Muscle layer of colon (tissue), 2 donors: ENCODE results near the gene KMT2B.

Experiments
- H3K27ac ChIP-seq: one replicate; pipeline ENCODE4 v1.7.0; 2013; ENCODE audit warnings: low read depth, mild to moderate bottlenecking, low read length, moderate library complexity
- H3K27me3 ChIP-seq, 2 donors: one replicate each; pipeline ENCODE4 v1.7.0; 2013; ENCODE audit warnings: low read length in 2 of 2, mild to moderate bottlenecking in 2 of 2; ENCODE audit not compliant: insufficient read depth in 2 of 2, control insufficient read depth in 1 of 2
- H3K36me3 ChIP-seq: one replicate; pipeline ENCODE4 v1.7.0; 2013; ENCODE audit warnings: mild to moderate bottlenecking, low read length; ENCODE audit not compliant: insufficient read depth
- H3K4me1 ChIP-seq: one replicate; pipeline ENCODE4 v1.7.0; 2013; ENCODE audit warnings: mild to moderate bottlenecking, low read length; ENCODE audit not compliant: insufficient read depth
- H3K4me3 ChIP-seq, 2 donors: one replicate each; pipeline ENCODE4 v1.7.0; 2013; ENCODE audit warnings: low read length in 2 of 2, low read depth in 1 of 2, mild to moderate bottlenecking in 1 of 2, moderate library complexity in 1 of 2
- H3K9ac ChIP-seq: one replicate; pipeline ENCODE4 v1.7.0; 2013; ENCODE audit warnings: low read length
- H3K9me3 ChIP-seq: one replicate; pipeline ENCODE4 v1.7.0; 2013; ENCODE audit warnings: mild to moderate bottlenecking, low read length
- donor health status: abdominal sarcoma.
- donor health status: Adenocarcinoma of cecum.

Gene KMT2B

DNA sequence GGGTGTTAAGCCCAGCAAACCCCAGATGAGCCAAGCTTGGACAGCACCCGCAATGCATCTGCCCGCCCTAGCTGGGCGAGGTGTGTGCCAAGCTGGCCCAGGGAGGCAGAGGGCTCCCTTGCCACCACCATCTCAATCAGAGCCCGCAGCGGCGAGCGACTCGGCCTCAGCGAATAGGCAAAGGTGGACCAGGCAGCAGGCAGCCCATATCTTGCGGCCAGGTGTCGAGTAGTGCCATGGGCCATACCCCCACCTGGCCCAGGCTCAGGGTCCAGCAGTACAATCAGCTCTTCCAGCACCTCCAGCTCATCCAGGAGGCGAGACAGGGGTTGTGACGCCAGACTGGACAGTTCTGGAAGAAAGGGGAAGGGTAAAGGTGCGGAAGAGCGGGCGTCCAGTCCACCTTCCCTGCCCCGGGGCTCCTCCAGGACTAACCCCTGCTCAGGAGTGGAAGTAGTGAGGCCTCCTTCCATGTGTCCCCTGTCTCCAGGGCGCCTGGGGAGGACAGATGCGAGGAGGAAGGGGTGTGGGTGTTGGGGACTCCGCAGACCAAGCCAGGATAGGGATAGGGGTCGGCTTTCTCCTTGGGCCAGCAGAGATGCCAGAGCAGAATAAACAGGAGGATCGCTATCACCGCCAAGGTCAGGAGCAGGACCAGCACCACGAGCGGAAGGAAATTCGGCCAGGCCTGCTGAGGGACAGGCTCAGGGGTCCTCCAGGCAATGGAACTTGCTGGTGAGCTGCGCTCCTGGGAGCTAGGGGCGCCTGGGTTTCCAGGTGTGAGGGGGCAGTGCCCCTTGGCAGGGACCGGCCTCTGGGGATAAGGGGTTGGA is 21.7 kb downstream of the KMT2B start:
- Histone ChIP-seq H3K27ac (peak overlapping the region; percentile 72), H3K4me1 (peaks cover 19% of the 10 kb centered on the region), H3K36me3 (peaks cover 48% of the 10 kb centered on the region), H3K4me3 (peak overlapping the region in 1 of 2 donors; percentile 70), H3K9ac (no peak overlapping the region), H3K27me3 (no peaks in the 10 kb centered on the region), H3K9me3 (no peaks in the 10 kb centered on the region)

DNA sequence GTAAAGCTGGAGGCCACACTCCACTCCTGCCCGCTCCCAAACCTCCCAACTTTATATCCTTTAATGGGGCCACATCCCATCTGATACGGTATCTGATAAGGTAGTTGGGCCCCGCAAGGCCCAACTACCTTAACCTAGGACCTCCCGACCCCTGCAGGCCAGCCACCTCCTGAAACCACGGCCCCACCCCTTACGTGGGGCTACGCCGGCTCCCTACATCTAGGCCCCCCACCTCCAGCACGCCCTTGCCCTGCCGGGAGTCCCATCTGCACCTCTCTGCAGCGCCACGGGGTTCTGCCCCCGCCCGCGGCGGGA is 22.3 kb downstream of the KMT2B start:
- Histone ChIP-seq H3K36me3 (peaks cover 43% of the 10 kb centered on the region), H3K4me1 (peaks cover 21% of the 10 kb centered on the region), H3K9me3 (no peaks in the 10 kb centered on the region), H3K27me3 (no peaks in the 10 kb centered on the region), H3K27ac (peak overlapping the region; percentile 72), H3K4me3 (peak overlapping the region; percentile 60 to 70), H3K9ac (peak overlapping the region; percentile 42)

DNA sequence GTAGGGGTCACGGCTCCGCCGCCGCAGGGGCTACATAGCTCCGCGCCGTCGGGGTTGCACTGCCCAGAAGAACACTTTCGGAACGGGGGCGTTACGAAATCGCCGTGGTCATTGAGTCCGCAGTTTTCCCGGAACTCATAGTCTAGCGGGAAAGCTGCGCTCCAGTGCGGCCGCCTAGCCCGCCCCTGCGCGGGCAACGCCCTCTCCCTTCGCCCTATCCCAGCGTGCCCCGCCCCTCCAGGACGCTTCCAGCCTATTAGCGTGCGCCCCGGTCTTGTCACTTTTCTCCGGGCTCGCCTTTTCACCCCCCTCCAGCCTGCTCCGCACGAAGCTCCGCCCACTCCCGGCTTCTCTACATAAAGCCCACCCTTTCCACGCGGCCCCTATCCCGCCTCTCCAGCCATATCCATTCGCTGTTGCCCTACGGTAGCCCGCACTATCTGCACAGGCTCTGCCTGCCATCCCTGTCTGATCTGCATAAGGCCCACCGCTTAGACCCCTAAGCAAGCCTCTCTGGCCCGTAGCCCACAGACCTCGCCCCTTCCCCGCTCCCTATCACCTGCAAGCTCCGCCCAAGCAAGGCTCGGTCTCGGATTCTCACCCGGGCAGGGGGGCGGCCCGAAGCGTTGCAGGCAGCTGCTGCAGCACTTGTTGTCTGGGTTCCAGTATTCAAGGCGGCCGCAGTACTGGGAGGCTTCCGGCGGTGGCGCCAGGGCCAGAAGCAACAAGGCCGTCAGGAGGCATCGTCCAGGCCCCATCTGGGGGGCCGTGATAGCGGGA is 22.8 kb downstream of the KMT2B start:
- Histone ChIP-seq H3K4me1 (peaks cover 21% of the 10 kb centered on the region), H3K27ac (peak overlapping the region; percentile 76), H3K36me3 (peaks cover 37% of the 10 kb centered on the region), H3K27me3 (no peaks in the 10 kb centered on the region), H3K4me3 (peak overlapping the region; percentile 60 to 88), H3K9ac (peak overlapping the region; percentile 57), H3K9me3 (no peaks in the 10 kb centered on the region)

DNA sequence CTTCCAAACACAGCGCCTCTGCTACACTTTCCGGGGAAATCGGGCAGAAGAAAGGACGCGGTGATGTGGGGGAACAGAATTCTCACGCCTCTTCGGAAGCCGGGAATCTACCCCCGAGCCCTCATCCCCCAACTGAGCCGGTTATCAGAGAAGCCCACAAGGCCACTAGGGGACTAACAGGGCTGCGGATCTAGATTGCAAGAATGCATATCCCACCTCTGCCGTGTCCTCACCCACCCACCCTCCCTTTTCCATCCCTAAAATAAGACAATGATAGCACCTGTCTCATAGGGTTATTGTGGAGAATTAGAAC is 23.4 kb downstream of the KMT2B start:
- no peaks in the 10 kb centered on the region for H3K9me3 ChIP-seq
- H3K4me3 ChIP-seq = peak overlapping the region; percentile 38 to 88
- H3K9ac ChIP-seq = peak overlapping the region; percentile 57
- H3K36me3 ChIP-seq = peaks cover 33% of the 10 kb centered on the region
- peak overlapping the region; percentile 76 for H3K27ac ChIP-seq
- peaks cover 25% of the 10 kb centered on the region for H3K4me1 ChIP-seq
- no peaks in the 10 kb centered on the region for H3K27me3 ChIP-seq

DNA sequence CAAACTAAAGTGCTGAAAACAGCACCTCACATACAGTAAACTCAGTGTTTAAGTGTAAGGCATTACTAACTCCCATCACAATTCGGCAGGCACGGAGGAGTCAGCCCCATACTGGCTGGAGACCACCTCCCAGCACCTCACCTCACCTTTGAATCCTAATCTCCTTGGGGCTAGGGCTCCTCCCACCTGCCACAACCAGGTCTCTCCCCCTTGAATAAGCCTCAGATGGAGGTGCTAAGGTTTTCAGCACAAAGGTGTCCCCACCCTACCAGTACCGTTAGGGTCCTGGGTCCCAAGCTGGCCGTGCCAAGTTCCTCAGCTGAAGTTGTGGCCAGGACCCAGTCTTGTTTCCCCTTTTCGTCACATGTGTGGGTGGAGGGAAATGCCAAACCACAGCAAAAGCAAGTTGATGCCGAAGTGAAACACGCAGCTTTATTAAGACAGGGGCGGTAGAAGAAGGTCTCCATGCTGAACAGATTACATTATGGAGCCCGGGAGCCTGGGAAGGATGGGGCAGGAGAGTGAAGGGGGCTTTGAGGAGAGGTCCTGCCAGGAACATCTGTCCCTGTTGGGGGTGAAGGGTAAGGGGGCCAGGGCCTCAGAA is 24.4 kb downstream of the KMT2B start, which contains the start of gene IGFLR1:
Gene IGFLR1 (minus strand): TSS at position 332 of the 604 bp plus-strand sequence. CDS start 1,272 bp downstream, outside the sequence.
- H3K9me3 ChIP-seq = no peaks in the 10 kb centered on the region
- no peaks in the 10 kb centered on the region for H3K27me3 ChIP-seq
- H3K36me3 ChIP-seq = peaks cover 22% of the 10 kb centered on the region
- H3K27ac ChIP-seq = peak within 1 kb of the TSS; percentile 6
- no peak within 1 kb of the TSS for H3K4me3 ChIP-seq
- no peak within 1 kb of the TSS for H3K9ac ChIP-seq
- H3K4me1 ChIP-seq = peaks cover 33% of the 10 kb centered on the region

DNA sequence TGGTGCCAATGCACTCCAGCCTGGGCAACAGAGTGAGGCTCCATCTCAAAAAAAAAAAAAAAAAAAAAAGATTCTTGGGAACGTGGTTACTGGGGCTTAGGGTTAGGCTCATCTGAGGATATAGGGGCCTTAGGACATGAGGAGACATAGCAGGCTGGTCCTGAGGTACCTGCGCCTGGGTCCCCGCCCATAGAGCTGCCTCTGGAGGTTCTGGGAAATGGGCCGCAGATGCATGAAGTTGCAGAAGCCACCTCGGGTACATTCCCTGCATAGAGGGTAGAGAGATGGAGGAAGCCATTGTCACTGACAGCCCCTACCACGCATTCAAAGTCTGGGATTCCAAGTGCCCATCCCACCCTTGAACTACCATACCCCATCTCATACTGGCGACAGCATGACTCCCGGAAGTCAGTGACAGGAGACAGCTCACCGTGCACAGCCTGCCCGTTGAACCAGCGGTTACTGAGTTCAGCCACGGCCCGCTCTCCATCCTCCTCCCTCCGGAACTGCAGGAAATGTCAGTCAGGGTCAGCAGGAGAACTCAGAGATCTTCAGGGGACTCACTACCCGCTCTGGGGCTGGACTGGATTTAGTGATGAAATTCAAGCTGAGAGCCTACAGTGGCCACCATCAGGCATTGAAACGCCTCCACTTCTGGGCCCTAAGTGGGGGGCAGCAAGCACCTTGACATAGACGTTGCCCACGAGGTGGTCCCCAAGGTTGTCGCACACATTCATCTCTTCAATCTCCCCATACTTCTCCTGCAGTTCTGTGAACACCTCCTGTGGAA is 26.0 kb downstream of the KMT2B start:
- Histone ChIP-seq H3K36me3 (peaks cover 8% of the 10 kb centered on the region), H3K27me3 (no peaks in the 10 kb centered on the region), H3K4me3 (peak overlapping the region; percentile 90 to 94), H3K9me3 (no peaks in the 10 kb centered on the region), H3K4me1 (peaks cover 36% of the 10 kb centered on the region), H3K9ac (peak overlapping the region; percentile 84), H3K27ac (peak overlapping the region; percentile 100)

DNA sequence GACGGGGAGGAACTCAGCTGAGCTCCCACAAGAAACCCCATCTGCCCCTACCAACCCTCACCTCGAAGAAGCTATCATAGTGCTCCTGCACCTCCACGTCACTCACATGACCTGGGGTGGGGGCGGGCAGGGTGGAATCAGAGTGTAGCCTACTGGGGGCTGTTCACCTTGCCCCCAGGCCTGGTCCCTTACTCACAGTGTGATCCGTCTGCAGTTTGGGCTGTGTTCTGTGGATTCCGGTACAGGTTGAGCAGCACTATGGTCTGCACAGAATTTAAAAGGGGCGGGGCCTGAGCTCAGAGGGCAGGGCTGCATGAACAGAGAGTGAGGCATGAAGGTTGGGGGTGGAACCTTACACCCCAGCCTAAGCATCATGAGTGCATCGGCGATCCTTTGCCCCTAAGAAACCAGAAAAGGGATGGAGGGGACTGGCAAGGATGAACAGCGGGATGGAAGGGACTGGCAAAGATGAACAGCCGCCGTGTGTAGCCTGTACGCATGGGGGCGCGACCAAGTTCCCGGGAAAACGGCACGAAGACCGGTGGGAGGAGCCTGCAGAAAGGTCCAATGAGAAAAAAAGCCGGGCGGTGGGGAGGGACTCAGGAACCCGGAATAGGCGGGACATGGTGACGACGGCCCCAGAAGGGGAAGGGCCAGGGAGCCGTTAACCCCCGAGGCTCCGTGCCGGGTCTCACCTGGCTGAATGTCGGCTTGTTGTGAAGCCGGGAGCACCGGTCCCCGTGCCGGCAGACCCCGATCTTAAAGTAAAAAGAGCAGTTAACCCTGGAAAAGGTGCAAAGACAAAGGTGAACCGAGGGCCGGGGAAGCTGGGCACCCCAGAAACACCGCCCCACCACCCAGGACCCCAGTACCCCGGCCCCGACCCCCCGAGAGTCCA is 26.9 kb downstream of the KMT2B start:
- Histone ChIP-seq H3K4me1 (peaks cover 39% of the 10 kb centered on the region), H3K36me3 (peaks cover 6% of the 10 kb centered on the region)

DNA sequence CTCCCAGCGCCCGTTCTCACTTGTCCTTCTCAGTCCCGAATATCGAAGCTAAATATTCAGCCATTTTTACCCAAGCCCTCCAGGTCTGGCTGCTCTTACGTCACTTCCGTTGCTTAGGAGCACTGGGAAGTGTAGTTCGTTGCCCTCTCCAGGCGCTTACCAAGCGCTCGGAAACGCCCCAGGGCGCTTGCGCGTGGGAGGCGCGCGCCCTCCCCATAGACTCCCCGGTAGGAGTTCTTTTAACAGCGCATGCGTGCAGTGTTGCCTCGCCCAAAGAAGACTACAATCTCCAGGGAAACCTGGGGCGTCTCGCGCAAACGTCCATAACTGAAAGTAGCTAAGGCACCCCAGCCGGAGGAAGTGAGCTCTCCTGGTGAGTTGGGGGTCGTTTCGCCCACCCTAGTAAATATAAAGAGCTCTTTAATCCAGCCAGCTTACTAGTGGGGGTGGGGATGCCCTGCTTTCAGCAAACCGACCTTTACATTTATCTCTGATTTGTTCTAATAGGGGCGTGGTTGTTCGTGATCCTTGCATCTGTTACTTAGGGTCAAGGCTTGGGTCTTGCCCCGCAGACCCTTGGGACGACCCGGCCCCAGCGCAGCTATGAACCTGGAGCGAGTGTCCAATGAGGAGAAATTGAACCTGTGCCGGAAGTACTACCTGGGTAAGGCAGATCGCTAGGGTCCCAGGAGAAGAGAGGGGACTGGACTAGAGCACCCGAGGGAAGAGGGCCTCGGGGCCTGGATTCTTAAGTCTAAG is 27.7 kb downstream of the KMT2B start, which contains the start of the genes PSENEN and U2AF1L4:
Gene PSENEN (plus strand): TSS at position 324 of the 759 bp plus-strand sequence. CDS start 280 bp downstream, at position 604.
Gene U2AF1L4 (minus strand): TSS at position 91 of the 759 bp plus-strand sequence. CDS start 27 bp downstream, at position 64.
- peak within 1 kb of the TSS; percentile 84 for H3K9ac ChIP-seq
- peak within 1 kb of the TSS; percentile 90 to 94 for H3K4me3 ChIP-seq
- peak within 1 kb of the TSS; percentile 100 for H3K27ac ChIP-seq
- peaks cover 39% of the 10 kb centered on the region for H3K4me1 ChIP-seq
- no peaks in the 10 kb centered on the region for H3K9me3 ChIP-seq
- peaks cover 6% of the 10 kb centered on the region for H3K36me3 ChIP-seq
- H3K27me3 ChIP-seq = no peaks in the 10 kb centered on the region

More for the DNA sequence above, 26.9 kb downstream of the KMT2B start:
- no peaks in the 10 kb centered on the region for H3K27me3 ChIP-seq
- no peaks in the 10 kb centered on the region for H3K9me3 ChIP-seq
- H3K4me3 ChIP-seq = peak overlapping the region; percentile 90 to 94
- peak overlapping the region; percentile 84 for H3K9ac ChIP-seq
- H3K27ac ChIP-seq = peak overlapping the region; percentile 100

DNA sequence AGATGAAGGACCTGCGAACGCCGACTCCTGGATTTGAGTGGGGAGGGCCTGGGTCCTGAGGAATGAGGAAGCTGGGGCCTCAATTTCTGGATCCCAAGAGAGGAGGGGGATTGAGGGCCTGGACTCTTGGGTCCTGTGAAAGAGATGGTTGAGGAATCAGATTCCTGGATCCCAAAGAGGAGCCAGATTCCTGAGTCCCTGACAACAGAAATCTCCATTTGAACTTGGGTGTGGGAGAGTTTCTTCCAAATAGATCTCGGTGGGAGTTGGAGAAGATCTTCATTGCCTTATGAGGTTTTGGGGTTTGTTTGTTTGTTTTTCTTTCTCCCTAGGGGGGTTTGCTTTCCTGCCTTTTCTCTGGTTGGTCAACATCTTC is 28.3 kb downstream of the KMT2B start:
- peaks cover 6% of the 10 kb centered on the region for H3K36me3 ChIP-seq
- no peaks in the 10 kb centered on the region for H3K9me3 ChIP-seq
- peak overlapping the region; percentile 100 for H3K27ac ChIP-seq
- H3K27me3 ChIP-seq = no peaks in the 10 kb centered on the region
- peak overlapping the region; percentile 84 for H3K9ac ChIP-seq
- peak overlapping the region; percentile 53 to 94 for H3K4me3 ChIP-seq
- peaks cover 36% of the 10 kb centered on the region for H3K4me1 ChIP-seq
